GM23338 (cell line): ENCODE data around the gene CHRM4.

Experiments used
- CTCF ChIP-seq, 2 experiments: fragments of 200-600 bp in 1 of 2; sonication (generic) in 1 of 2; conservative IDR thresholded peaks; 2 replicates each; pipeline versions ENCODE4 v1.5.1 to v1.6.1; 2016 to 2017; ENCODE audit warnings: antibody characterized with exemption in 2 of 2, low read depth in 2 of 2, mild to moderate bottlenecking in 2 of 2, moderate library complexity in 1 of 2
- EZH2 ChIP-seq: fragments of 200-600 bp; sonication (generic); IDR thresholded peaks from one replicate; pipeline ENCODE4 v1.8.0; 2017; ENCODE audit warnings: antibody characterized with exemption, mild to moderate bottlenecking, low read depth; ENCODE audit not compliant: unreplicated experiment
- EZH2phosphoT487 ChIP-seq: fragments of 200-600 bp; sonication (generic); IDR thresholded peaks from one replicate; pipeline ENCODE4 v1.8.1; 2018; ENCODE audit warnings: antibody characterized with exemption; ENCODE audit not compliant: unreplicated experiment
- NANOG ChIP-seq: IDR thresholded peaks from 2 replicates; pipeline ENCODE4 v1.6.1; 2016; ENCODE audit warnings: antibody characterized with exemption, borderline replicate concordance
- POLR2AphosphoS5 ChIP-seq: IDR thresholded peaks from 2 replicates; pipeline ENCODE4 v1.6.1; 2016; ENCODE audit warnings: antibody characterized with exemption, low read depth
- REST ChIP-seq: IDR thresholded peaks from one replicate; pipeline ENCODE4 v1.6.1; 2018; ENCODE audit warnings: antibody characterized with exemption; ENCODE audit not compliant: unreplicated experiment
- ZNF331 ChIP-seq: fragments of 250-450 bp; sonication (Bioruptor Pico); IDR thresholded peaks from 2 replicates; pipeline ENCODE4 v1.5.0; 2020; ENCODE audit warnings: low read depth, mild to moderate bottlenecking, moderate library complexity

- TF ChIP-seq EZH2 = no peak
- TF ChIP-seq POLR2AphosphoS5 = no peak
- TF ChIP-seq CTCF (conservative IDR thresholded peaks at IDR 0.05; ENCODE audit: low read depth in 2 of 2) = no peak
- no peak for TF ChIP-seq EZH2phosphoT487
- TF ChIP-seq NANOG = no peak
- no peak for TF ChIP-seq ZNF331 (CRISPR knock-in tag)
- TF ChIP-seq REST = no peak
Observed at GRCh38 chr11:46420513-46420912, 28.9 kb upstream of the CHRM4 start.
